Tibial nerve (tissue), 4 donors: ENCODE data around the gene TFF3. TPM values are rescaled to one million over a fixed set of nuclear protein-coding genes. Genes with fewer than 3 reads are reported as not detected.

ENCODE experiments used
- DNase-seq, 2 donors: peaks; one replicate each; pipeline ENCODE4 v3.0.0-alpha.2; 2019; ENCODE audit warnings: low spot score in 2 of 2
- H3K27ac ChIP-seq, 4 donors: fragments of 200-600 bp; sonication (generic) in 3 of 4; one replicate each; pipeline ENCODE4 v1.5.1; 2017 to 2019; ENCODE audit warnings: mild to moderate bottlenecking in 1 of 4
- H3K27me3 ChIP-seq, 2 donors: fragments of 200-600 bp; sonication (generic) in 1 of 2; one replicate each; pipeline versions ENCODE4 v1.5.1 to v1.6.0; 2017 to 2019
- H3K36me3 ChIP-seq, 3 donors: fragments of 200-600 bp; sonication (generic); one replicate each; pipeline ENCODE4 v1.5.1; 2018 to 2019
- H3K4me1 ChIP-seq, 4 donors: fragments of 200-600 bp; sonication (generic) in 3 of 4; one replicate each; pipeline ENCODE4 v1.5.1; 2017 to 2019
- H3K4me3 ChIP-seq, 4 donors: fragments of 200-600 bp; sonication (generic) in 3 of 4; one replicate each; pipeline ENCODE4 v1.5.1; 2017 to 2019; ENCODE audit warnings: mild to moderate bottlenecking in 1 of 4, moderate library complexity in 1 of 4
- H3K9me3 ChIP-seq, 4 donors: fragments of 200-600 bp; sonication (generic) in 3 of 4; one replicate each; pipeline ENCODE4 v1.5.1; 2017 to 2019
- CTCF ChIP-seq, 5 experiments: fragments of 200-600 bp in 3 of 5; fragments of 450-650 bp in 2 of 5; sonication (generic) in 3 of 5; IDR thresholded peaks; one replicate each; pipeline ENCODE4 v1.5.1; 2016 to 2019; ENCODE audit warnings: antibody characterized with exemption in 5 of 5, mild to moderate bottlenecking in 3 of 5, moderate library complexity in 2 of 5
- EP300 ChIP-seq, 2 donors: sonication (generic); formaldehyde crosslinking; IDR thresholded peaks; one replicate each; pipeline ENCODE4 v1.6.1; 2017; ENCODE audit warnings: antibody characterized with exemption in 2 of 2, mild to moderate bottlenecking in 1 of 2
- POLR2A ChIP-seq, 2 donors: fragments of 450-650 bp; IDR thresholded peaks; one replicate each; pipeline ENCODE4 v1.6.1; 2017; ENCODE audit warnings: antibody characterized with exemption in 2 of 2, mild to moderate bottlenecking in 2 of 2, moderate library complexity in 2 of 2
- WGBS, 2 donors: methylation state at CpG; one replicate each; pipeline ENCODE4 v1.1.5; 2018; 5-methylcytosine and 5-hydroxymethylcytosine counted together
- total RNA-seq, 4 donors: library from RNA; depleted of rRNA; stranded (reverse); fragments of >200 nt; gene quantifications; one replicate each; pipeline ENCODE4 v1.1.0, GENCODE V29; 2016

The TFF3 gene
- total RNA-seq, 4 donors from 2014 or later: 4.2 to 21.1 (median 13.4) TPM

GRCh38 chr21:42313501-42313969, 1.7 kb downstream of the TFF3 start:
- H3K9me3 ChIP-seq: no peaks in the 10 kb centered on the region
- no peak for DNase-seq
- WGBS, 2 donors: 61 to 63% methylated on average over 11 to 12 of the region's 13 CpGs
- H3K4me3 ChIP-seq: no peak overlapping the region
- peaks cover 0 to 26% (median 3%) of the 10 kb centered on the region in 4 donors for H3K4me1 ChIP-seq
- peaks cover 0 to 5% of the 10 kb centered on the region in 2 donors for H3K27me3 ChIP-seq
- TF ChIP-seq POLR2A (IDR thresholded peaks at IDR 0.05): no peak
- no peak for TF ChIP-seq CTCF (IDR thresholded peaks at IDR 0.05)
- TF ChIP-seq EP300 (IDR thresholded peaks at IDR 0.05): no peak
- peak overlapping the region in 1 of 4 donors; percentile 50 for H3K27ac ChIP-seq
- H3K36me3 ChIP-seq: no peaks in the 10 kb centered on the region

- Histone ChIP-seq H3K9me3 (no peaks in the 10 kb centered on the region), H3K27ac (no peak overlapping the region), H3K4me3 (no peak overlapping the region), H3K4me1 (peaks cover 0 to 26% (median 3%) of the 10 kb centered on the region in 4 donors), H3K27me3 (peaks cover 0 to 13% of the 10 kb centered on the region in 2 donors), H3K36me3 (no peaks in the 10 kb centered on the region)
- TF ChIP-seq CTCF (IDR thresholded peaks at IDR 0.05) (no peak), POLR2A (IDR thresholded peaks at IDR 0.05) (no peak), EP300 (IDR thresholded peaks at IDR 0.05) (no peak)
- 86 to 88% methylated on average over 11 to 16 of the region's 16 CpGs for WGBS, 2 donors
- no peak for DNase-seq
Measured at GRCh38 chr21:42312626-42313104, 2.5 kb downstream of the TFF3 start.

GRCh38 chr21:42311816-42312625, 3.2 kb downstream of the TFF3 start:
- Histone ChIP-seq H3K27ac (no peak overlapping the region), H3K4me3 (no peak overlapping the region), H3K27me3 (peaks cover 0 to 19% of the 10 kb centered on the region in 2 donors), H3K9me3 (no peaks in the 10 kb centered on the region), H3K4me1 (peaks cover 0 to 26% (median 3%) of the 10 kb centered on the region in 4 donors), H3K36me3 (no peaks in the 10 kb centered on the region)
- 70 to 76% methylated on average over 20 of the region's 21 CpGs for WGBS, 2 donors
- DNase-seq: no peak
- TF ChIP-seq POLR2A (IDR thresholded peaks at IDR 0.05): no peak

- Histone ChIP-seq H3K4me3 (no peak overlapping the region), H3K27ac (no peak overlapping the region), H3K4me1 (peaks cover 0 to 26% (median 3%) of the 10 kb centered on the region in 4 donors), H3K9me3 (no peaks in the 10 kb centered on the region), H3K36me3 (no peaks in the 10 kb centered on the region), H3K27me3 (peaks cover 0 to 26% of the 10 kb centered on the region in 2 donors)
- no peak for DNase-seq
- TF ChIP-seq CTCF (IDR thresholded peaks at IDR 0.05): no peak
- no peak for TF ChIP-seq POLR2A (IDR thresholded peaks at IDR 0.05)
- no peak for TF ChIP-seq EP300 (IDR thresholded peaks at IDR 0.05)
- 85 to 92% methylated on average over 13 of the region's 14 CpGs for WGBS, 2 donors
Measured at GRCh38 chr21:42311160-42311559, 4.0 kb downstream of the TFF3 start.

- Histone ChIP-seq H3K36me3 (no peaks in the 10 kb centered on the region), H3K4me3 (no peak overlapping the region), H3K27ac (no peak overlapping the region), H3K4me1 (peaks cover 0 to 26% (median 3%) of the 10 kb centered on the region in 4 donors), H3K27me3 (peaks cover 0 to 28% of the 10 kb centered on the region in 2 donors), H3K9me3 (no peaks in the 10 kb centered on the region)
- no peak for DNase-seq
- TF ChIP-seq EP300 (IDR thresholded peaks at IDR 0.05): no peak
- no peak for TF ChIP-seq CTCF (IDR thresholded peaks at IDR 0.05)
- TF ChIP-seq POLR2A (IDR thresholded peaks at IDR 0.05): no peak
- WGBS, 2 donors: 68 to 71% methylated on average over 11 of the region's 12 CpGs
Measured at GRCh38 chr21:42310411-42311001, 4.7 kb downstream of the TFF3 start.
